Rectal smooth muscle tissue (tissue), 1 donor: ENCODE measurements around the gene MAPT.

Experiments used
- H3K27ac ChIP-seq: one replicate; pipeline ENCODE4 v1.7.0; 2013; ENCODE audit warnings: low read depth, low read length, inconsistent platforms
- H3K27me3 ChIP-seq: one replicate; pipeline ENCODE4 v1.7.0; 2013; ENCODE audit warnings: low read length; ENCODE audit not compliant: control insufficient read depth, insufficient read depth
- H3K36me3 ChIP-seq: one replicate; pipeline ENCODE4 v1.7.0; 2013; ENCODE audit warnings: low read length; ENCODE audit not compliant: control insufficient read depth, insufficient read depth
- H3K4me1 ChIP-seq: one replicate; pipeline ENCODE4 v1.7.0; 2013; ENCODE audit warnings: low read length; ENCODE audit not compliant: control insufficient read depth, insufficient read depth
- H3K4me3 ChIP-seq: one replicate; pipeline ENCODE4 v1.7.0; 2013; ENCODE audit warnings: low read length
- H3K9ac ChIP-seq: one replicate; pipeline ENCODE4 v1.7.0; 2013; ENCODE audit warnings: low read length

The MAPT gene

DNA sequence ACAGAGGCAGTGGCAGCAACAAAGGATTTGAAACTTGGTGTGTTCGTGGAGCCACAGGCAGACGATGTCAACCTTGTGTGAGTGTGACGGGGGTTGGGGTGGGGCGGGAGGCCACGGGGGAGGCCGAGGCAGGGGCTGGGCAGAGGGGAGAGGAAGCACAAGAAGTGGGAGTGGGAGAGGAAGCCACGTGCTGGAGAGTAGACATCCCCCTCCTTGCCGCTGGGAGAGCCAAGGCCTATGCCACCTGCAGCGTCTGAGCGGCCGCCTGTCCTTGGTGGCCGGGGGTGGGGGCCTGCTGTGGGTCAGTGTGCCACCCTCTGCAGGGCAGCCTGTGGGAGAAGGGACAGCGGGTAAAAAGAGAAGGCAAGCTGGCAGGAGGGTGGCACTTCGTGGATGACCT, 130.2 kb downstream of the MAPT start:
- H3K27me3 ChIP-seq: no peaks in the 10 kb centered on the region
- peaks cover 13% of the 10 kb centered on the region for H3K36me3 ChIP-seq
- H3K9ac ChIP-seq: no peak overlapping the region
- H3K4me1 ChIP-seq: no peaks in the 10 kb centered on the region
- H3K27ac ChIP-seq: no peak overlapping the region
- H3K4me3 ChIP-seq: no peak overlapping the region

DNA sequence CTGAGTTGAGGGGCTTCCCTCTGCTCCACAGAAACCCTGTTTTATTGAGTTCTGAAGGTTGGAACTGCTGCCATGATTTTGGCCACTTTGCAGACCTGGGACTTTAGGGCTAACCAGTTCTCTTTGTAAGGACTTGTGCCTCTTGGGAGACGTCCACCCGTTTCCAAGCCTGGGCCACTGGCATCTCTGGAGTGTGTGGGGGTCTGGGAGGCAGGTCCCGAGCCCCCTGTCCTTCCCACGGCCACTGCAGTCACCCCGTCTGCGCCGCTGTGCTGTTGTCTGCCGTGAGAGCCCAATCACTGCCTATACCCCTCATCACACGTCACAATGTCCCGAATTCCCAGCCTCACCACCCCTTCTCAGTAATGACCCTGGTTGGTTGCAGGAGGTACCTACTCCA, 130.7 kb downstream of the MAPT start:
- no peaks in the 10 kb centered on the region for H3K27me3 ChIP-seq
- H3K27ac ChIP-seq: no peak overlapping the region
- H3K36me3 ChIP-seq: peaks cover 13% of the 10 kb centered on the region
- no peak overlapping the region for H3K9ac ChIP-seq
- no peaks in the 10 kb centered on the region for H3K4me1 ChIP-seq
- H3K4me3 ChIP-seq: no peak overlapping the region

DNA sequence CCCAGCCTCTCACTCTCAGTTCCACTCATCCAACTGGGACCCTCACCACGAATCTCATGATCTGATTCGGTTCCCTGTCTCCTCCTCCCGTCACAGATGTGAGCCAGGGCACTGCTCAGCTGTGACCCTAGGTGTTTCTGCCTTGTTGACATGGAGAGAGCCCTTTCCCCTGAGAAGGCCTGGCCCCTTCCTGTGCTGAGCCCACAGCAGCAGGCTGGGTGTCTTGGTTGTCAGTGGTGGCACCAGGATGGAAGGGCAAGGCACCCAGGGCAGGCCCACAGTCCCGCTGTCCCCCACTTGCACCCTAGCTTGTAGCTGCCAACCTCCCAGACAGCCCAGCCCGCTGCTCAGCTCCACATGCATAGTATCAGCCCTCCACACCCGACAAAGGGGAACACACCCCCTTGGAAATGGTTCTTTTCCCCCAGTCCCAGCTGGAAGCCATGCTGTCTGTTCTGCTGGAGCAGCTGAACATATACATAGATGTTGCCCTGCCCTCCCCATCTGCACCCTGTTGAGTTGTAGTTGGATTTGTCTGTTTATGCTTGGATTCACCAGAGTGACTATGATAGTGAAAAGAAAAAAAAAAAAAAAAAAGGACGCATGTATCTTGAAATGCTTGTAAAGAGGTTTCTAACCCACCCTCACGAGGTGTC, 131.3 kb downstream of the MAPT start:
- Histone ChIP-seq H3K36me3 (peaks cover 18% of the 10 kb centered on the region), H3K27me3 (no peaks in the 10 kb centered on the region), H3K4me1 (no peaks in the 10 kb centered on the region), H3K4me3 (no peak overlapping the region), H3K27ac (peak overlapping the region; percentile 1), H3K9ac (no peak overlapping the region)

DNA sequence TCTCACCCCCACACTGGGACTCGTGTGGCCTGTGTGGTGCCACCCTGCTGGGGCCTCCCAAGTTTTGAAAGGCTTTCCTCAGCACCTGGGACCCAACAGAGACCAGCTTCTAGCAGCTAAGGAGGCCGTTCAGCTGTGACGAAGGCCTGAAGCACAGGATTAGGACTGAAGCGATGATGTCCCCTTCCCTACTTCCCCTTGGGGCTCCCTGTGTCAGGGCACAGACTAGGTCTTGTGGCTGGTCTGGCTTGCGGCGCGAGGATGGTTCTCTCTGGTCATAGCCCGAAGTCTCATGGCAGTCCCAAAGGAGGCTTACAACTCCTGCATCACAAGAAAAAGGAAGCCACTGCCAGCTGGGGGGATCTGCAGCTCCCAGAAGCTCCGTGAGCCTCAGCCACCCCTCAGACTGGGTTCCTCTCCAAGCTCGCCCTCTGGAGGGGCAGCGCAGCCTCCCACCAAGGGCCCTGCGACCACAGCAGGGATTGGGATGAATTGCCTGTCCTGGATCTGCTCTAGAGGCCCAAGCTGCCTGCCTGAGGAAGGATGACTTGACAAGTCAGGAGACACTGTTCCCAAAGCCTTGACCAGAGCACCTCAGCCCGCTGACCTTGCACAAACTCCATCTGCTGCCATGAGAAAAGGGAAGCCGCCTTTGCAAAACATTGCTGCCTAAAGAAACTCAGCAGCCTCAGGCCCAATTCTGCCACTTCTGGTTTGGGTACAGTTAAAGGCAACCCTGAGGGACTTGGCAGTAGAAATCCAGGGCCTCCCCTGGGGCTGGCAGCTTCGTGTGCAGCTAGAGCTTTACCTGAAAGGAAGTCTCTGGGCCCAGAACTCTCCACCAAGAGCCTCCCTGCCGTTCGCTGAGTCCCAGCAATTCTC, 132.1 kb downstream of the MAPT start:
- H3K36me3 ChIP-seq: peaks cover 25% of the 10 kb centered on the region
- peak overlapping the region; percentile 1 for H3K27ac ChIP-seq
- no peaks in the 10 kb centered on the region for H3K4me1 ChIP-seq

DNA sequence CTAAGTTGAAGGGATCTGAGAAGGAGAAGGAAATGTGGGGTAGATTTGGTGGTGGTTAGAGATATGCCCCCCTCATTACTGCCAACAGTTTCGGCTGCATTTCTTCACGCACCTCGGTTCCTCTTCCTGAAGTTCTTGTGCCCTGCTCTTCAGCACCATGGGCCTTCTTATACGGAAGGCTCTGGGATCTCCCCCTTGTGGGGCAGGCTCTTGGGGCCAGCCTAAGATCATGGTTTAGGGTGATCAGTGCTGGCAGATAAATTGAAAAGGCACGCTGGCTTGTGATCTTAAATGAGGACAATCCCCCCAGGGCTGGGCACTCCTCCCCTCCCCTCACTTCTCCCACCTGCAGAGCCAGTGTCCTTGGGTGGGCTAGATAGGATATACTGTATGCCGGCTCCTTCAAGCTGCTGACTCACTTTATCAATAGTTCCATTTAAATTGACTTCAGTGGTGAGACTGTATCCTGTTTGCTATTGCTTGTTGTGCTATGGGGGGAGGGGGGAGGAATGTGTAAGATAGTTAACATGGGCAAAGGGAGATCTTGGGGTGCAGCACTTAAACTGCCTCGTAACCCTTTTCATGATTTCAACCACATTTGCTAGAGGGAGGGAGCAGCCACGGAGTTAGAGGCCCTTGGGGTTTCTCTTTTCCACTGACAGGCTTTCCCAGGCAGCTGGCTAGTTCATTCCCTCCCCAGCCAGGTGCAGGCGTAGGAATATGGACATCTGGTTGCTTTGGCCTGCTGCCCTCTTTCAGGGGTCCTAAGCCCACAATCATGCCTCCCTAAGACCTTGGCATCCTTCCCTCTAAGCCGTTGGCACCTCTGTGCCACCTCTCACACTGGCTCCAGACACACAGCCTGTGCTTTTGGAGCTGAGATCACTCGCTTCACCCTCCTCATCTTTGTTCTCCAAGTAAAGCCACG, 133.0 kb downstream of the MAPT start:
- Histone ChIP-seq H3K36me3 (peaks cover 34% of the 10 kb centered on the region), H3K4me3 (no peak overlapping the region), H3K4me1 (no peaks in the 10 kb centered on the region), H3K27me3 (no peaks in the 10 kb centered on the region), H3K9ac (no peak overlapping the region), H3K27ac (no peak overlapping the region)

More for the DNA sequence above, 132.1 kb downstream of the MAPT start:
- Histone ChIP-seq H3K4me3 (no peak overlapping the region), H3K9ac (no peak overlapping the region), H3K27me3 (no peaks in the 10 kb centered on the region)

DNA sequence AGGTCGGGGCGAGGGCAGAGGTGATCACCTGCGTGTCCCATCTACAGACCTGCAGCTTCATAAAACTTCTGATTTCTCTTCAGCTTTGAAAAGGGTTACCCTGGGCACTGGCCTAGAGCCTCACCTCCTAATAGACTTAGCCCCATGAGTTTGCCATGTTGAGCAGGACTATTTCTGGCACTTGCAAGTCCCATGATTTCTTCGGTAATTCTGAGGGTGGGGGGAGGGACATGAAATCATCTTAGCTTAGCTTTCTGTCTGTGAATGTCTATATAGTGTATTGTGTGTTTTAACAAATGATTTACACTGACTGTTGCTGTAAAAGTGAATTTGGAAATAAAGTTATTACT, 133.6 kb downstream of the MAPT start:
- Histone ChIP-seq H3K9ac (no peak overlapping the region), H3K27me3 (no peaks in the 10 kb centered on the region), H3K36me3 (peaks cover 36% of the 10 kb centered on the region), H3K4me3 (no peak overlapping the region), H3K4me1 (no peaks in the 10 kb centered on the region), H3K27ac (no peak overlapping the region)

DNA sequence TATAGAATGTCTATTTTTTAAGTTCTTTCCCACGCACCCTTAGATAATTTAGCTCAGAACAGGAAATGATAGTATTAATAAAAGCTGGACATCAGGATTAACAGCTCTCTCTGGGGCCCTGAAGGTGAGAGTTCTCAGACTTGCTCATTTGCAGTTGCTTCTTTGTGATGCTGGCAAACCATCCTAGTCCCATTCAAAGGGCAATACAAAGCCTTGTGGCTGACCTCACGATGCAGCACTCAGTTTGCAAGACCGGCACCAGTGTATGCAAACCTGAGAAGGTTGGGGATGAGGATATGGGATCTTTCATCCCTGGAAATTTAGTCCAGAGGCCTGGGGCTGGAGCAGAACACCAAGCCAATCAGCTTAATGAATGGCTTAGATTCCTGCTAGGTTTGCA, 134.0 kb downstream of the MAPT start:
- no peak overlapping the region for H3K9ac ChIP-seq
- H3K27ac ChIP-seq: no peak overlapping the region
- H3K4me3 ChIP-seq: no peak overlapping the region
- H3K27me3 ChIP-seq: no peaks in the 10 kb centered on the region
- H3K4me1 ChIP-seq: no peaks in the 10 kb centered on the region
- peaks cover 40% of the 10 kb centered on the region for H3K36me3 ChIP-seq

DNA sequence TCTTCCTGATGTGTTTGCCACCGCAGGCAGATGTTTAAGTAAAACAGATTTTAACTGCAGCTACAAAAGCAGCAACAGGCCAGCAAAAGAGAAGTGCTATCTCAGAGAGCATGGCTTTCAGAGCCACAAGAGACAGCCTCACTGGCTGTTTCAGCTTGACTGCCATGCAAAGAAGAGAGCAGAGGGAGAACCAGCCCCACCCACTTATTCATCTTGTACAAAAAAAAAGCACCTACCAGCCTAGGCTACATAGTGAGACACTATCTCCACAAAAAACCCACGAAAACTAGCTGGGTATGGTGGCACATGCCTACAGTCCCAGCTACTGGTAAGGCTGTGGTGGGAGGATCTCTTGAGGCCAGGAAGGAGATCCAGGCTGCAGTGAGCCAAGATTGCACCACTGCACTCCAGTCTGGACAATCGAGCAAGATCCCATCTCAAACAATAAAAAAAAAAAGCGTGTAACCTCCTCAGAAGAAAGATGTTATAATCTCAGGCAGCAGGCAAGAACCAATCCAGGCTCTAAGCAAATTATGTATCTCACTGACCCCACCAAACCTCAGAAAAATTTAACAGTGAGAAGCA, 134.7 kb downstream of the MAPT start:
- H3K4me1 ChIP-seq: no peaks in the 10 kb centered on the region
- no peak overlapping the region for H3K27ac ChIP-seq
- H3K27me3 ChIP-seq: no peaks in the 10 kb centered on the region
- no peak overlapping the region for H3K9ac ChIP-seq
- H3K36me3 ChIP-seq: peaks cover 47% of the 10 kb centered on the region
- H3K4me3 ChIP-seq: no peak overlapping the region

DNA sequence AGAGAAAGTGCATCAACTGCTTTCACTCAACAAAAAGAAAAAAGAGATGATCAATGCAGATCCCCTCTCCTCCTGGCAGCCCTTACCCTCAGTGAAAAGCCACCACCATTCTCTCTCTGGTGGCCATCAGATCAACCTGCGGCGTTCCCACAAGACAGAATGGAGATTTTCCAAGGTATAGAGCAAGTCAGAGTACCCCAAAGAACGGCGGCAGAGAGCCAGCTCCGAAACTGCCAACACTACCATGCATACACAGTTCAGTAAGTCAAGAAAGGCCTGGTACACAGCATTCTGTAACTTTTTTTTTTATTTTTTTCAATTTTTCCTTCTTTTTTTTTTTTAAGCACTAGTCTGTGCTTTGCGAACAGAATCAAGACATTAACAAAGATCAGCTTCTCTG, 135.3 kb downstream of the MAPT start:
- Histone ChIP-seq H3K4me3 (no peak overlapping the region), H3K27me3 (no peaks in the 10 kb centered on the region), H3K9ac (no peak overlapping the region), H3K36me3 (peaks cover 47% of the 10 kb centered on the region), H3K4me1 (no peaks in the 10 kb centered on the region), H3K27ac (no peak overlapping the region)

DNA sequence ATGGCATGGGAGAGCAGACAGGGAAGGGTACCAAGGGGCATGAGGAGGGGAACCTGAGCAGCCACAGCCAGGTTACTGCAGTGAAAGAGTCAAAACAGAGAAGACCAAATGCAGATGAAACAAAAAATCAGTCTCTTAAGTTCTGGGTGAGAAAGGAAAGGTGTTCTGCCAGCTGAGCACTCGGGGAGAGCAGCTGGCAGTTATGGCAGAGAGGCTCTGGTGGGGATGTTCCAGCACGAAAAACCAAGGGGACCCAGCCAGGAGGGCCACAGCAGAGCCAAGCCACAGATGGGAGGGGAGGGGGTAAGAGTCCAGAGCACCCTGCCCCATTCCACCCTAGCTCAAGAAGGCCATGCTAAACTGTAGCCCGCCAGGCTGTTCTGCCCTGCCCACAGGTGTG, 136.4 kb downstream of the MAPT start:
- no peak overlapping the region for H3K27ac ChIP-seq
- H3K9ac ChIP-seq: no peak overlapping the region
- peaks cover 7% of the 10 kb centered on the region for H3K4me1 ChIP-seq
- H3K27me3 ChIP-seq: no peaks in the 10 kb centered on the region
- peaks cover 47% of the 10 kb centered on the region for H3K36me3 ChIP-seq
- H3K4me3 ChIP-seq: no peak overlapping the region

DNA sequence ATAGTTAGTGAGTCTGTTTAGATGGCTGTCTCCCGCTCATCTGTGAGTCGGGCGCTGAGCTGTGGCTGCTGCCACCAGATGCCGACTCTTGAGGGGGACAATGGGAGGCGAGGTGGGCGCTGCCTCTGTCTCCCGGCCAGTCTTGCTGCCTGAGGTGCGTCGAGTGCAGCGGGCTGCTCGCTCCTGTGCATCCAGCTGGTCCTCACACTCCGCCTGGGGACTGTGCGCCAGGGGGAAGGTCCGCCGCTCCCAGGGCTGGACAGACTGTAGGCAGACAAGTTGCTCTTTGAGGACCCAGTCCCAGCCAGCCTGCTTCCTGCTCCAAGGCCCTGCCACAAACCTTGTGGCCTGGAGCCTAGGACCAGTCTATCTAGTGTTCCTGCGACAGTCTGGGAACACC, 137.1 kb downstream of the MAPT start:
- H3K4me1 ChIP-seq: peaks cover 7% of the 10 kb centered on the region
- H3K36me3 ChIP-seq: peaks cover 46% of the 10 kb centered on the region
- H3K27me3 ChIP-seq: no peaks in the 10 kb centered on the region
- H3K4me3 ChIP-seq: no peak overlapping the region
- H3K27ac ChIP-seq: no peak overlapping the region
- H3K9ac ChIP-seq: no peak overlapping the region

DNA sequence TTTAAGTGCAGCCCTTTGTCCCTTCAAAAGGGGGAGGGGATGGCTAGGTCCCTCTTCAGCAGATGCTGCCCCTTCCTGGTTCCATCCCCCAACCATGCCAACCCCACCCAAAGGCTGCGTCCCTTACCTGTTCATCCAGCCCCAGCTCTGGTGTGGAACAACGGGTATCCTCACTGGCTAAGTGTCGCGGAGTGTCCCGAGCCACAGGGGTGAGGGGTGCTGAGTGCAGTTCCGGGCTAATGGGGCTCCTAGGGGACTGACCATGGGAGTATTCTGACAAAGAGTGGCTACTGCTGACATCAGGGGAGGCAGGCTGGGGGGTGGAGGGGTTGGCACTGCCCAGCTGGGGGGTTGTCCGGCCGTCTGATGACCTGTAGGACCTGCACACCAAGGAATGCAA, 137.6 kb downstream of the MAPT start:
- peaks cover 42% of the 10 kb centered on the region for H3K36me3 ChIP-seq
- no peak overlapping the region for H3K9ac ChIP-seq
- no peak overlapping the region for H3K27ac ChIP-seq
- H3K4me1 ChIP-seq: peaks cover 7% of the 10 kb centered on the region
- no peaks in the 10 kb centered on the region for H3K27me3 ChIP-seq
- H3K4me3 ChIP-seq: no peak overlapping the region
